Measurements from ENCODE around the gene HS2ST1.
"Not testable (repeated sequence)": the region's sequence is repeated elsewhere in the genome, so short reads cannot be mapped to it uniquely, and the experiment has no call there.

Gene HS2ST1

GRCh38 chr1:86957221-86957620 is 42.8 kb downstream of the HS2ST1 start:
- no peak overlapping the region for H3K4me3 ChIP-seq (ENCODE audit: low read length, poor library complexity, severe bottlenecking)
- no peaks in the 10 kb centered on the region for H3K9me2 ChIP-seq (replicated peaks; ENCODE audit: low read depth, low read length)
- H3K36me3 ChIP-seq (ENCODE audit: insufficient read depth, low read length) = no peaks in the 10 kb centered on the region
- H4K20me1 ChIP-seq (ENCODE audit: insufficient read depth, low read length, poor library complexity, severe bottlenecking) = no peaks in the 10 kb centered on the region
- H3F3A ChIP-seq (ENCODE audit: low read depth) = no peaks in the 10 kb centered on the region
- no peak for TF ChIP-seq EZH2phosphoT487 (IDR thresholded peaks at IDR 0.05; ENCODE audit: borderline replicate concordance)
- TF ChIP-seq CTCF (conservative IDR thresholded peaks at IDR 0.05; ENCODE audit: low read length) = no peak
- H2AFZ ChIP-seq (ENCODE audit: low read length) = no peak overlapping the region
- no peaks in the 10 kb centered on the region for H3K27me3 ChIP-seq (ENCODE audit: insufficient read depth, low read length, poor library complexity, severe bottlenecking)
- peaks cover 6% of the 10 kb centered on the region for H3K4me1 ChIP-seq (ENCODE audit: insufficient read depth, low read length, poor library complexity, severe bottlenecking)
- no peak overlapping the region for H3K9ac ChIP-seq (ENCODE audit: low read depth, low read length, poor library complexity, severe bottlenecking)
- H3K4me2 ChIP-seq (ENCODE audit: low read depth, low read length, poor library complexity, severe bottlenecking) = no peak overlapping the region
- no peaks in the 10 kb centered on the region for H3K9me3 ChIP-seq (ENCODE audit: insufficient read depth, low read depth, low read length)
- peaks cover 14% of the 10 kb centered on the region for H3K79me2 ChIP-seq (ENCODE audit: insufficient read depth, low read length)

GRCh38 chr1:86960548-86960947 is 46.1 kb downstream of the HS2ST1 start:
- Histone ChIP-seq H3F3A (ENCODE audit: low read depth) (no peaks in the 10 kb centered on the region), H3K9ac (ENCODE audit: low read depth, low read length, poor library complexity, severe bottlenecking) (no peak overlapping the region), H3K9me3 (ENCODE audit: insufficient read depth, low read depth, low read length) (no peaks in the 10 kb centered on the region), H3K4me1 (ENCODE audit: insufficient read depth, low read length, poor library complexity, severe bottlenecking) (peaks cover 4% of the 10 kb centered on the region), H2AFZ (ENCODE audit: low read length) (no peak overlapping the region), H4K20me1 (ENCODE audit: insufficient read depth, low read length, poor library complexity, severe bottlenecking) (no peaks in the 10 kb centered on the region), H3K36me3 (ENCODE audit: insufficient read depth, low read length) (no peaks in the 10 kb centered on the region), H3K27me3 (ENCODE audit: insufficient read depth, low read length, poor library complexity, severe bottlenecking) (no peaks in the 10 kb centered on the region), H3K79me2 (ENCODE audit: insufficient read depth, low read length) (peaks cover 1% of the 10 kb centered on the region; the same call in 1 of the 2 replicates), H3K4me3 (ENCODE audit: low read length, poor library complexity, severe bottlenecking) (no peak overlapping the region), H3K9me2 (replicated peaks; ENCODE audit: low read depth, low read length) (no peaks in the 10 kb centered on the region), H3K4me2 (ENCODE audit: low read depth, low read length, poor library complexity, severe bottlenecking) (no peak overlapping the region)
- TF ChIP-seq EZH2phosphoT487 (IDR thresholded peaks at IDR 0.05; ENCODE audit: borderline replicate concordance) (no peak), CTCF (conservative IDR thresholded peaks at IDR 0.05; ENCODE audit: low read length) (no peak)

- not testable (repeated sequence) for H3K79me2 ChIP-seq (ENCODE audit: insufficient read depth, low read length); H2AFZ ChIP-seq (ENCODE audit: low read length); H3K4me3 ChIP-seq (ENCODE audit: low read length, poor library complexity, severe bottlenecking); H3K36me3 ChIP-seq (ENCODE audit: insufficient read depth, low read length); H3K9me2 ChIP-seq (replicated peaks; ENCODE audit: low read depth, low read length); H4K20me1 ChIP-seq (ENCODE audit: insufficient read depth, low read length, poor library complexity, severe bottlenecking); H3K4me1 ChIP-seq (ENCODE audit: insufficient read depth, low read length, poor library complexity, severe bottlenecking); H3F3A ChIP-seq (ENCODE audit: low read depth); H3K27me3 ChIP-seq (ENCODE audit: insufficient read depth, low read length, poor library complexity, severe bottlenecking); H3K4me2 ChIP-seq (ENCODE audit: low read depth, low read length, poor library complexity, severe bottlenecking); H3K9ac ChIP-seq (ENCODE audit: low read depth, low read length, poor library complexity, severe bottlenecking); H3K9me3 ChIP-seq (ENCODE audit: insufficient read depth, low read depth, low read length)
Observed at GRCh38 chr1:86963841-86964240, 49.4 kb downstream of the HS2ST1 start.

GRCh38 chr1:86965012-86965826 is 50.8 kb downstream of the HS2ST1 start:
- Histone ChIP-seq H3K9me3 (ENCODE audit: insufficient read depth, low read depth, low read length) (no peaks in the 10 kb centered on the region), H3K9ac (ENCODE audit: low read depth, low read length, poor library complexity, severe bottlenecking) (no peak overlapping the region), H3K4me1 (ENCODE audit: insufficient read depth, low read length, poor library complexity, severe bottlenecking) (no peaks in the 10 kb centered on the region), H2AFZ (ENCODE audit: low read length) (no peak overlapping the region), H3K4me2 (ENCODE audit: low read depth, low read length, poor library complexity, severe bottlenecking) (no peak overlapping the region), H3K79me2 (ENCODE audit: insufficient read depth, low read length) (peaks cover 3% of the 10 kb centered on the region; the same call in 1 of the 2 replicates), H3K4me3 (ENCODE audit: low read length, poor library complexity, severe bottlenecking) (no peak overlapping the region), H3K36me3 (ENCODE audit: insufficient read depth, low read length) (no peaks in the 10 kb centered on the region), H4K20me1 (ENCODE audit: insufficient read depth, low read length, poor library complexity, severe bottlenecking) (no peaks in the 10 kb centered on the region), H3K27me3 (ENCODE audit: insufficient read depth, low read length, poor library complexity, severe bottlenecking) (no peaks in the 10 kb centered on the region), H3K9me2 (replicated peaks; ENCODE audit: low read depth, low read length) (no peaks in the 10 kb centered on the region), H3F3A (ENCODE audit: low read depth) (no peaks in the 10 kb centered on the region)
- peak; percentile 84 for TF ChIP-seq CTCF (conservative IDR thresholded peaks at IDR 0.05; ENCODE audit: low read length)
- TF ChIP-seq EZH2phosphoT487 (IDR thresholded peaks at IDR 0.05; ENCODE audit: borderline replicate concordance) = no peak
